Suppressor macrophage treated with lipopolysaccharide for 4 hours (primary cell): ENCODE measurements around the gene PSG3.
"Not testable (repeated sequence)": the region's sequence is repeated elsewhere in the genome, so short reads cannot be mapped to it uniquely, and the experiment has no call there.

Source experiments
- DNase-seq: peaks from one replicate; pipeline ENCODE4 v3.0.0-alpha.2; 2020

PSG3 gene

DNA sequence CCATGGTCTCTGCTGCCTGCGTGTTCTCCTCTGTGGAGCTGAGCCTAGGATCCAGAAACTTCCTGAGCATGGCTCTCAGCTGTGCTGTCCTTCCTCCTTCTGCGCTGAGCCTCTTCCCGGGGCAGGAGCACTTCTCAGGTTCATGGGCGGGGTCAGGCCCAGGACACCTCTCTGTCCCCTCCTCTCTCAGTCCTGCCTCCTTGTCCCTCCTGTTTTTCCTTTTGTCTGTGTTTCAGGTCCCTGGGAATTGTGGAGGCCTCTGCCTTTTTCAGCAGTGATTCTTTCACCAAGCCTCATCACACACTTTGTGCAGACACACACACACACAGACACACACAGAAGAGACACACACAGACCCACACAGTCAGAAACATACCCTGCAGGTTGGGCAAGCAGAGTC is at the start of gene PSG3:
TSS of gene PSG3 (minus strand) at position 101 of the 400 bp plus-strand sequence. CDS start at position 4, 97 bp downstream.
- DNase-seq, result not testable (repeated sequence)

GRCh38 chr19:42788766-42789165 is 48.5 kb upstream of the PSG3 start:
- not testable (repeated sequence) for DNase-seq

GRCh38 chr19:42787766-42788165 is 47.5 kb upstream of the PSG3 start:
- not testable (repeated sequence) for DNase-seq

- DNase-seq, result peak; percentile 57
These were observed 36.7 kb upstream of the PSG3 start for GRCh38 chr19:42776750-42777612.

DNA sequence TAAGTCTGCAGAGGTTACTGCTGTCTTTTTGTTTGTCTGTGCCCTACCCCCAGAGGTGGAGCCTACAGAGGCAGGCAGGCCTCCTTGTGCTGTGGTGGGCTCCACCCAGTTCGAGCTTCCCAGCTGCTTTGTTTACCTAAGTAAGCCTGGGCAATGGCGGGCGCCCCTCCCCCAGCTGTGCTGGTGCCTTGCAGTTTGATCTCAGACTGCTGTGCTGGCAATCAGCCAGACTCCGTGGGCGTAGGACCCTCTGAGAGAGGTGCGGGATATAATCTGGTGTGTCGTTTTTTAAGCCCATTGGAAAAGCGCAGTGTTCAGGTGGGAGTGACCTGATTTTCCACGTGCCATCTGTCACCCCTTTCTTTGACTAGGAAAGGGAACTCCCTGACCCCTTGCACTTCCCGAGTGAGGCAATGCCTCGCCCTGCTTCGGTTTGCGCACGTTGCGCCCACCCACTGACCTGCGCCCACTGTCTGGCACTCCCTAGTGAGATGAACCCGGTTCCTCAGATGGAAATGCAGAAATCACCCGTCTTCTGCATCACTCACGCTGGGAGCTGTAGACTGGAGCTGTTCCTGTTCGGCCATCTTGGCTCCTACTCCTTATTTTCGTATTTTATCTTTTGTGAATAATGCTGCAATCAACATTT is 34.4 kb upstream of the PSG3 start:
- not testable (repeated sequence) for DNase-seq

- not testable (repeated sequence) for DNase-seq
These were observed 27.0 kb upstream of the PSG3 start for GRCh38 chr19:42767319-42767718.

GRCh38 chr19:42766871-42767270 is 26.6 kb upstream of the PSG3 start:
- not testable (repeated sequence) for DNase-seq

DNA sequence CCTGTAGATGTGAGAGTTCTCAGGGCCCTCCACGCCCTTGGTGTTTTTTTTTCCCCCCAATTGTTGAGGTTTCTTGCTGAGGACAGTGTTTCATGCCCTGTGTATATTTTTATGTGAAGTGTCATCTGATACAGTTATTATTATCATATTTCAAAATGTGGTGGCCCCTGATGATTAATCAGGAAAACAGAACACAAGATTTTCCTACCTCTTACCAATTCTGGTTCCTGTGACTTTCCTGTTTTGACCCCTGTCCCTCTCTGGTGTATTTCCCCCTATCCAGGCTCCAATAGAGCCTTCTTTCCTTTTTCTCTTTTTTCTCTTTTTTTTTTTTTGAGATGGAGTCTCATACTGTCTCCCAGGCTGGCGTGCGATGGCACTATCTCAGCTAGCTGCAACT is 24.6 kb upstream of the PSG3 start:
- DNase-seq, result no peak

- DNase-seq, result no peak
These were observed 22.5 kb upstream of the PSG3 start for GRCh38 chr19:42762789-42763188.

DNA sequence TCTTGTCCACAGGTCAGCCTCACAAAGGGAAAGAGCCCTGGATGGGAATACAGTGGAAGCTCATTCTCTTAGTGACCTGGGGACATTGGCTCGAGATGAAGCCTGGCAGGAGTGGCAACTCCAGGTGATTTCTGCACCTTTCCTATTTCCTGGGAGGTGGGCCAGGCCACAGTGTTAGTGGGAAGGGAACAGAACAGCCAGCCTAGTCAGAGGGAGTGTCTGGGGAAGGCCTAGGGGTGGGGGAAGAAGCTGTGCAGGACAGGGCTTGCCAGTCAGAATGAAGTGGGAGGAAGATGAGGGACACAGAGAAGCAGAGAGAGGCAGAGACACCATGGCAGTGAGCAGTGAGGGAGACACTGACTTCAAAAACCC is 21.6 kb upstream of the PSG3 start:
- not testable (repeated sequence) for DNase-seq

DNA sequence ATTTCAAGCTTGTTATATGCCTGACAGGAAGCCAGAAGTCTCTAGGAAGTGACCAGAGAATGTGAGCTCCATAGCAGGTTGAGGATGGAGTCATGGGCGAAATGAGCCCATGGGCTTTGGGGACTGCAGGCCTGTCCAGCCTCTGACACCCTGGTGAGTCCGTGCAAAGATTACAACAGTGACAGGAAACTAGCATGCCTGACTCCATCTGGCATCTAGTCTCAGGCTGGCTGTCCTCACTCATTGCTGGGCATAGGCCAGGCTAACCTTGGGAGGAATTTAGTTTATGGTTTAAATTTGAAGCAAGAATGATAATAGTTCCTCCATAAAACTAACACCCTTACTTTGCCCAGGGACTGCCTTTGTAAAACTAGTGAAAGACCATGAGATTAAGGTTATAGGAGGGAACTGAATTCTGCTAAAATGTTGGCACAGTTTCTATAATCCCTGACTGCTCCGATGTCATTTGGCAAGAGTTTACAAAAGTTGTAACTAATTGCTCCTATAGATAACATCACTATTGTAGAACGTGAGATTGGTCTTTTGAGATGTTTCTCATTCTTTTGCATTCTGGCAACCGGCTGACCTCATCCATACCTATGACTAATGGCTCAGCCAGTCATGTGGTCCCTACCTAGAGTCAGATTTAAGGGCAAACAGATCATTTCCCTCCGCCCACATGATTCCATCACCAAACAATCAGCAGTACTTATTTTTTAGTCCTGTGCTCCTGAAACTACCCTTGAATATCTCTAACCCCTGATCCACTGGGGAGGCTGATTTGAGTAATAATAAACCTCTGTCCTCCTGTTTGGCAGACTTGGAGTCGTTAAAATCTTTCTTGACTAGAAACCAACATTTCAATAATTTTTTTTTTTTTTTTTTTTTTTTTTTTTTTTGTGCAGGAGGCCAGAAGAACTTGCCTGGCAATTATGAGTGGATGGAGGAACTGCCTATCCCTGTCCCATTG is 21.0 kb upstream of the PSG3 start:
- DNase-seq, result peak; percentile 32

DNA sequence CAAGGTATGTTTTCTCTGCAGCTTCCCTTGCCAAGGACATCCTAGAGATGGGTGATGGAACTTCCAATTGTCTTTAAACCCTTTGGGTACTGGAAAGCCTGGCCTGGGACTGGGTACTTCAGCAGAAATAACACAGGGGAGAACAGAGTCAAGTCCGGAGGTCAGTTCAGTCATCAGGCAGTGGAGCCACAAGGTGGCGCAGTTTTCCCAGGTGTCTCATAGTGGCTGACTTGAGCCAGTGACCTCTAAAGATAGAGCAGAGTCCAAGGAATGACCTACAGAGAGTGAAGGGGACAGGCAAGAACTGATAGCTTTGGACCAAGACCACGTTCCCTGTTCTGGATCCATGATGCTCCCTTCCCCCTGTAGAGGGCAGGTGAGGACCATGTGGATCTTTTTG is 18.4 kb upstream of the PSG3 start:
- DNase-seq, result not testable (repeated sequence)

DNA sequence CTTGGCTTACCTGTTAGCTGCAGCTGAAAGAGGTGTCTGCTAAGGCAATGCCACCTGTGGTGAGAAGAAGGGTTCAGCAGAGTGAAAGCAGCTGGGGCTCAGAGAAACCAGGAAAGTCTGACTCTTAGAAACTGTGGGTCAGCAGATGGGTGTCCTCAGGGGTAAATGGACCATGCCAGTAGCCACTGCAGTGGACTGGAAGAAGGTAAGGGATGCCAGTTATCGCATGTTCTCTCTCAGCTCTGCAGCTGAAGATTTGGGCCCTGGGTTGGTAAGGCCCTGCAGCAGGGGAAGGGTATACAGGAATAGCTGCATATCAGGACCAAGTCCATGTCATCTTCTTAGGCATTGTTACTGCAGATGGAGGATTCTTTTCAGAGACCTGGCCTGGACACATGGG is 12.0 kb upstream of the PSG3 start:
- DNase-seq, result not testable (repeated sequence)

- peak; percentile 6 for DNase-seq
These were observed 1.7 kb upstream of the PSG3 start for GRCh38 chr19:42741726-42742607.

GRCh38 chr19:42737581-42738011 is 2.7 kb downstream of the PSG3 start:
- not testable (repeated sequence) for DNase-seq

DNA sequence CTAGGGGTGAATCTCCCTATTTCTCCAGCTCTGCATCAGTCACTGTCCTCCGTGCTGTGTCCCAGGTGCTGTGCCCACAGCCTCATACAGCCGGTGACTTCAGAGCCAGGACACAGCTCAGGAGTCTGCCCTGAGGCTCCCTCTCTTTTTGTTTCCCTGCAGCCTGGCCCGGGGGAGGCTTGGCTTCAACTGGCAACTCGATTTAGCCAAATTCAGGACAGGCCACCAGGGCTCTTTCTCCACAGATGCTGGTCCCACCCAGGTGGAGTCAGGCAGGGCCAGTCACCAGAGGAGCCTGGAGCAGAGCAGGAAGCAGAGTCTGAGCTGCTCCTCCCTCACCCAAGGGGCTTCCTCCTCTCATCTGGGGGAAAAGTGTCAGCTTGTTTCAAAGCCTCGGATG is 11.9 kb downstream of the PSG3 start:
- DNase-seq, result not testable (repeated sequence)

DNA sequence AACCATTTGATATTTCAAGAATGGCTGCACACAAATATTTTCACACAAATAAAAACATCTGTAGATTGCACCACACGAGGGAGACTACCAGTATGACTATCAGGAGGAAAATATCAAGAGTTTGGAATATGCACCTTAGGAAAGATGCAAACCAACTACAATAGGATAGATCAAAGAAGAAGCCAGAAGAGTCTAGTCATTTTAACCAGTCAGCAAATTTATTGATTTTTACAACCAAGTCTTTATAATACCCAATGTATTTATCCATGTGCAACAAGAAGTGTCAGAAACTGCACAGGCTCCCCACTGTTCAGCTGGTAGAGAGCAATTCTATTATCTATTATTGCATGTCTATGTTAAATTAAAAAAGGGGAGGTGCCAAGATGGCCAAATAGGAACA is 26.3 kb downstream of the PSG3 start:
- not testable (repeated sequence) for DNase-seq

GRCh38 chr19:42712753-42713152 is 27.5 kb downstream of the PSG3 start:
- DNase-seq, result not testable (repeated sequence)

- not testable (repeated sequence) for DNase-seq
These were observed 29.3 kb downstream of the PSG3 start for GRCh38 chr19:42710986-42711385.

DNA sequence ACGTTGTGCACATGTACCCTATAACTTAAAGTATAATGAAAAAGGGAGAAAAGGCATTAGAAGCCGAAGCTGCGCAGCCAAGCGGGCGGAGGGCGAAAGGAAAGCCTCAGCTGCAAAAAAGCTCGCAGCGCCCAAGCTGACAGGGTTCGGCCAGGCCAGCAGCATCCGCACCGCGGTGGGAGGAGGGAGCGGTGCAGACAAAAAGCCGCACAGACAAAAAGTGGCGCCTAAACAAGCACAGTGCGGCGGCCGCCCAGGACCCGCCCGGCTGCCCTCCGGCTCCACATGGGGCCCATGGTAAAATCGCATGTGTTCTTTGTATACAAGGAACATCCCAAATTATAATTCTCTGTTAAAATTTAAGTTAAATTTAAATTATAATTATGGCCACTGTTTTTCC is 42.4 kb downstream of the PSG3 start:
- no peak for DNase-seq

DNA sequence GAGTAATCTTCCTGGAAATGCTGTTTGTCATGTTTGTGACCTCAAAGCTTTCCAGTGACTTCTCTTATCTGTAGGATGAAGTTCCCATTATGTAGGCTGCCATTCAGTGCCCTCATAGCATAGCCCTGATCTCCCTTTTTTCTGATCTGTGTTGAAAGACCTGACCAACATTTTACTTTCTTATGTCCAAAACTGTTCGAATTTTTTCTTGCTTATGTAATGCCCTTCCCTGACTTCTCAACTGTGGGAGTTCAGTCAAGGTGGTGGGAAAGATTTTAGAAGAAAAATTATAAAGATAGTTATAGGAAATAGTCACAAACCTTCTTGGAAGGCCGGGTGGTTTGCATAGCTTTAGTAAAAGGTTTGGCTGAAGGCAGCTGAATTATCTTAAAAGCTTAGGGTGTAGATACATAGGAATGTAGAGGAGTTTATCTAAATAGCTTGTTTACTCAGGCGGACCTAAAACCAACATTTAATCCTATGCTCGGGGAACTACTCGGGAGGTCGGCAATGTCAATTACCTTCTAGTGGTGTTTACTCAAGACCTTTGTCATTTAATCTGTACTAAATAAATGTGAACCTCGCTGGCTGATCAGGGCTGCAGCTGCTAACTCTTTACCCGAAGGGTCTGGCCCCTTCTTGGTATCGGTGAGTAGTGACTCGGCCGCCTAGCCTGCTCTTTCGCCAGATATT is 44.3 kb downstream of the PSG3 start:
- DNase-seq, result no peak
